Measurements from ENCODE around the gene HHAT. TPM values are rescaled to one million over a fixed set of nuclear protein-coding genes. Genes with fewer than 3 reads are reported as not detected.

The HHAT gene
- total RNA-seq, 2 donors from 2014 or later: 7.5 to 9.2 TPM

- no peak overlapping the region for H3K4me3 Mint-ChIP-seq
- ATAC-seq (no peak), DNase-seq (no peak)
- H3K4me1 Mint-ChIP-seq: no peaks in the 10 kb centered on the region
- H3K36me3 Mint-ChIP-seq (ENCODE audit: low read depth): peaks cover 6% of the 10 kb centered on the region
- H3K27ac Mint-ChIP-seq: no peak overlapping the region
- H3K27me3 Mint-ChIP-seq: no peaks in the 10 kb centered on the region
- H3K9me3 ChIP-seq (ENCODE audit: control insufficient read depth, low read length, poor library complexity, severe bottlenecking): no peaks in the 10 kb centered on the region
Observed at GRCh38 chr1:210516697-210517459, 188.2 kb downstream of the HHAT start.

- H3K9me3 ChIP-seq (ENCODE audit: control insufficient read depth, low read length, poor library complexity, severe bottlenecking): no peaks in the 10 kb centered on the region
- H3K27me3 Mint-ChIP-seq: no peaks in the 10 kb centered on the region
- no peaks in the 10 kb centered on the region for H3K4me1 Mint-ChIP-seq
- peaks cover 3% of the 10 kb centered on the region for H3K36me3 Mint-ChIP-seq (ENCODE audit: low read depth)
- no peak overlapping the region for H3K4me3 Mint-ChIP-seq
- no peak for ATAC-seq
- no peak overlapping the region for H3K27ac Mint-ChIP-seq
- no peak for DNase-seq
Observed at GRCh38 chr1:210523830-210524229, 195.1 kb downstream of the HHAT start.

GRCh38 chr1:210525716-210526454, 197.2 kb downstream of the HHAT start:
- no peaks in the 10 kb centered on the region for H3K4me1 Mint-ChIP-seq
- DNase-seq (no peak), ATAC-seq (no peak)
- H3K36me3 Mint-ChIP-seq (ENCODE audit: low read depth): peaks cover 5% of the 10 kb centered on the region
- H3K27ac Mint-ChIP-seq: no peak overlapping the region
- no peaks in the 10 kb centered on the region for H3K9me3 ChIP-seq (ENCODE audit: control insufficient read depth, low read length, poor library complexity, severe bottlenecking)
- H3K27me3 Mint-ChIP-seq: no peaks in the 10 kb centered on the region
- no peak overlapping the region for H3K4me3 Mint-ChIP-seq

GRCh38 chr1:210527091-210527490, 198.4 kb downstream of the HHAT start:
- Mint-ChIP-seq H3K27ac (no peak overlapping the region), H3K36me3 (ENCODE audit: low read depth) (peaks cover 7% of the 10 kb centered on the region), H3K27me3 (no peaks in the 10 kb centered on the region), H3K4me1 (no peaks in the 10 kb centered on the region), H3K4me3 (no peak overlapping the region)
- DNase-seq: no peak
- H3K9me3 ChIP-seq (ENCODE audit: control insufficient read depth, low read length, poor library complexity, severe bottlenecking): no peaks in the 10 kb centered on the region
- ATAC-seq: no peak

GRCh38 chr1:210531475-210532222, 202.9 kb downstream of the HHAT start:
- H3K36me3 Mint-ChIP-seq (ENCODE audit: low read depth): peaks cover 4% of the 10 kb centered on the region

GRCh38 chr1:210532223-210532598, 203.5 kb downstream of the HHAT start:
- Mint-ChIP-seq H3K4me3 (no peak overlapping the region), H3K27me3 (no peaks in the 10 kb centered on the region), H3K27ac (no peak overlapping the region), H3K4me1 (no peaks in the 10 kb centered on the region), H3K36me3 (ENCODE audit: low read depth) (peaks cover 4% of the 10 kb centered on the region)
- ATAC-seq (no peak), DNase-seq (no peak)
- H3K9me3 ChIP-seq (ENCODE audit: control insufficient read depth, low read length, poor library complexity, severe bottlenecking): no peaks in the 10 kb centered on the region

More at GRCh38 chr1:210531475-210532222, 202.9 kb downstream of the HHAT start:
- no peaks in the 10 kb centered on the region for H3K27me3 Mint-ChIP-seq
- H3K9me3 ChIP-seq (ENCODE audit: control insufficient read depth, low read length, poor library complexity, severe bottlenecking): no peaks in the 10 kb centered on the region
- H3K4me3 Mint-ChIP-seq: no peak overlapping the region
- no peak for DNase-seq
- H3K4me1 Mint-ChIP-seq: no peaks in the 10 kb centered on the region
- no peak overlapping the region for H3K27ac Mint-ChIP-seq
- no peak for ATAC-seq

- no peak overlapping the region for H3K27ac Mint-ChIP-seq
- H3K36me3 Mint-ChIP-seq (ENCODE audit: low read depth): peaks cover 2% of the 10 kb centered on the region
- no peaks in the 10 kb centered on the region for H3K4me1 Mint-ChIP-seq
- H3K27me3 Mint-ChIP-seq: no peaks in the 10 kb centered on the region
- H3K4me3 Mint-ChIP-seq: no peak overlapping the region
- no peak for ATAC-seq
- H3K9me3 ChIP-seq (ENCODE audit: control insufficient read depth, low read length, poor library complexity, severe bottlenecking): no peaks in the 10 kb centered on the region
- DNase-seq: no peak
Observed at GRCh38 chr1:210535761-210536160, 207.1 kb downstream of the HHAT start.

GRCh38 chr1:210536254-210536961, 207.7 kb downstream of the HHAT start:
- no peaks in the 10 kb centered on the region for H3K4me1 Mint-ChIP-seq
- DNase-seq (no peak), ATAC-seq (no peak)
- no peak overlapping the region for H3K4me3 Mint-ChIP-seq
- peaks cover 2% of the 10 kb centered on the region for H3K36me3 Mint-ChIP-seq (ENCODE audit: low read depth)
- H3K9me3 ChIP-seq (ENCODE audit: control insufficient read depth, low read length, poor library complexity, severe bottlenecking): no peaks in the 10 kb centered on the region
- no peaks in the 10 kb centered on the region for H3K27me3 Mint-ChIP-seq
- H3K27ac Mint-ChIP-seq: no peak overlapping the region

- no peak for ATAC-seq
Observed at GRCh38 chr1:210540288-210540687, 211.6 kb downstream of the HHAT start.

GRCh38 chr1:210541680-210542358, 213.1 kb downstream of the HHAT start:
- Mint-ChIP-seq H3K36me3 (ENCODE audit: low read depth) (peaks cover 7% of the 10 kb centered on the region), H3K4me1 (no peaks in the 10 kb centered on the region), H3K27ac (no peak overlapping the region), H3K27me3 (no peaks in the 10 kb centered on the region), H3K4me3 (no peak overlapping the region)
- ATAC-seq (no peak), DNase-seq (no peak)
- no peaks in the 10 kb centered on the region for H3K9me3 ChIP-seq (ENCODE audit: control insufficient read depth, low read length, poor library complexity, severe bottlenecking)

More at GRCh38 chr1:210540288-210540687, 211.6 kb downstream of the HHAT start:
- Mint-ChIP-seq H3K36me3 (ENCODE audit: low read depth) (no peaks in the 10 kb centered on the region), H3K4me3 (no peak overlapping the region), H3K4me1 (no peaks in the 10 kb centered on the region), H3K27me3 (no peaks in the 10 kb centered on the region), H3K27ac (no peak overlapping the region)
- no peak for DNase-seq
- no peaks in the 10 kb centered on the region for H3K9me3 ChIP-seq (ENCODE audit: control insufficient read depth, low read length, poor library complexity, severe bottlenecking)

GRCh38 chr1:210551899-210552298, 223.2 kb downstream of the HHAT start:
- Mint-ChIP-seq H3K27ac (no peak overlapping the region), H3K36me3 (ENCODE audit: low read depth) (no peaks in the 10 kb centered on the region), H3K4me1 (no peaks in the 10 kb centered on the region), H3K4me3 (no peak overlapping the region), H3K27me3 (no peaks in the 10 kb centered on the region)
- ATAC-seq (no peak), DNase-seq (no peak)
- no peaks in the 10 kb centered on the region for H3K9me3 ChIP-seq (ENCODE audit: control insufficient read depth, low read length, poor library complexity, severe bottlenecking)

GRCh38 chr1:210553711-210554110, 225.0 kb downstream of the HHAT start:
- H3K27me3 Mint-ChIP-seq: no peaks in the 10 kb centered on the region
- H3K36me3 Mint-ChIP-seq (ENCODE audit: low read depth): no peaks in the 10 kb centered on the region
- DNase-seq: no peak
- no peak for ATAC-seq
- no peaks in the 10 kb centered on the region for H3K9me3 ChIP-seq (ENCODE audit: control insufficient read depth, low read length, poor library complexity, severe bottlenecking)
- no peak overlapping the region for H3K4me3 Mint-ChIP-seq
- H3K27ac Mint-ChIP-seq: no peak overlapping the region
- H3K4me1 Mint-ChIP-seq: no peaks in the 10 kb centered on the region
